DND-41 (cell line): Measurements from ENCODE around the gene DUSP15.

Experiments
- ATAC-seq: fragments of 200-7000 bp; cut with Tn5 transposase; 3 replicates; pipeline ENCODE4 v1.9.1; 2021; ENCODE audit warnings: low read depth; ENCODE audit not compliant: insufficient read depth
- DNase-seq: peaks from one replicate; pipeline ENCODE4 v3.0.0-alpha.2; 2020
- H2AFZ ChIP-seq: 2 replicates; pipeline ENCODE4 v1.6.0; 2012; ENCODE audit warnings: low read depth, low read length
- H3K27ac ChIP-seq: 2 replicates; pipeline ENCODE4 v1.5.1; 2012; ENCODE audit warnings: low read length, inconsistent platforms
- H3K27me3 ChIP-seq: fragments of 200-600 bp; sonication (generic); 2 replicates; pipeline ENCODE4 v1.6.0; 2012; ENCODE audit warnings: low read length, mild to moderate bottlenecking, inconsistent platforms; ENCODE audit not compliant: insufficient read depth, poor library complexity
- H3K36me3 ChIP-seq: 2 replicates; pipeline ENCODE4 v1.5.1; 2012; ENCODE audit warnings: low read length, inconsistent platforms; ENCODE audit not compliant: insufficient read depth
- H3K4me1 ChIP-seq: 2 replicates; pipeline ENCODE4 v1.5.1; 2012; ENCODE audit warnings: mild to moderate bottlenecking, low read length; ENCODE audit not compliant: insufficient read depth
- H3K4me2 ChIP-seq: 2 replicates; pipeline ENCODE4 v1.6.0; 2012; ENCODE audit warnings: mild to moderate bottlenecking, moderate library complexity, low read length, inconsistent platforms; ENCODE audit not compliant: insufficient read depth
- H3K4me3 ChIP-seq, 2 experiments: fragments of 200-600 bp in 1 of 2; shearing (Covaris generic) in 1 of 2; 2 replicates each; pipeline ENCODE4 v1.5.1; 2012 to 2016; ENCODE audit warnings: inconsistent platforms in 2 of 2, low read length in 2 of 2, mild to moderate bottlenecking in 2 of 2, low read depth in 1 of 2, moderate library complexity in 1 of 2
- H3K79me2 ChIP-seq: 2 replicates; pipeline ENCODE4 v1.6.0; 2012; ENCODE audit warnings: low read length, inconsistent platforms; ENCODE audit not compliant: insufficient read depth
- H3K9ac ChIP-seq: 2 replicates; pipeline ENCODE4 v1.6.0; 2012; ENCODE audit warnings: low read depth, mild to moderate bottlenecking, inconsistent platforms, low read length, moderate library complexity
- H3K9me3 ChIP-seq: 2 replicates; pipeline ENCODE4 v1.5.1; 2012; ENCODE audit warnings: low read length, moderate library complexity, mild to moderate bottlenecking, inconsistent platforms; ENCODE audit not compliant: insufficient read depth, severe bottlenecking
- H4K20me1 ChIP-seq: 2 replicates; pipeline ENCODE4 v1.6.0; 2012; ENCODE audit warnings: low read length; ENCODE audit not compliant: insufficient read depth
- EZH2 ChIP-seq: IDR thresholded peaks from 3 replicates; pipeline ENCODE4 v1.6.1; 2012; ENCODE audit warnings: borderline replicate concordance, low read depth, mild to moderate bottlenecking, moderate library complexity, low read length, inconsistent platforms; ENCODE audit not compliant: severe bottlenecking
- TF ChIP-seq, protein P1 (sequence below): IDR thresholded peaks from 2 replicates; pipeline ENCODE4 v1.5.1; 2012; ENCODE audit warnings: borderline replicate concordance, low read length, moderate library complexity, mild to moderate bottlenecking; ENCODE audit not compliant: poor library complexity, severe bottlenecking; ENCODE audit errors: extremely low read depth

Gene DUSP15

GRCh38 chr20:31853481-31853880 lies 16.8 kb downstream of the DUSP15 start:
- H2AFZ ChIP-seq, result no peak overlapping the region
- no peak overlapping the region for H3K4me2 ChIP-seq
- H3K27ac ChIP-seq, result no peak overlapping the region
- peaks cover 7% of the 10 kb centered on the region for H3K4me1 ChIP-seq
- H4K20me1 ChIP-seq, result 0 out of 2 replicates have a peak, but pooled peaks cover 3% of the 10 kb centered on the region
- H3K9ac ChIP-seq, result no peak overlapping the region
- no peaks in the 10 kb centered on the region for H3K36me3 ChIP-seq
- no peak for DNase-seq
- TF ChIP-seq, protein P1, sequence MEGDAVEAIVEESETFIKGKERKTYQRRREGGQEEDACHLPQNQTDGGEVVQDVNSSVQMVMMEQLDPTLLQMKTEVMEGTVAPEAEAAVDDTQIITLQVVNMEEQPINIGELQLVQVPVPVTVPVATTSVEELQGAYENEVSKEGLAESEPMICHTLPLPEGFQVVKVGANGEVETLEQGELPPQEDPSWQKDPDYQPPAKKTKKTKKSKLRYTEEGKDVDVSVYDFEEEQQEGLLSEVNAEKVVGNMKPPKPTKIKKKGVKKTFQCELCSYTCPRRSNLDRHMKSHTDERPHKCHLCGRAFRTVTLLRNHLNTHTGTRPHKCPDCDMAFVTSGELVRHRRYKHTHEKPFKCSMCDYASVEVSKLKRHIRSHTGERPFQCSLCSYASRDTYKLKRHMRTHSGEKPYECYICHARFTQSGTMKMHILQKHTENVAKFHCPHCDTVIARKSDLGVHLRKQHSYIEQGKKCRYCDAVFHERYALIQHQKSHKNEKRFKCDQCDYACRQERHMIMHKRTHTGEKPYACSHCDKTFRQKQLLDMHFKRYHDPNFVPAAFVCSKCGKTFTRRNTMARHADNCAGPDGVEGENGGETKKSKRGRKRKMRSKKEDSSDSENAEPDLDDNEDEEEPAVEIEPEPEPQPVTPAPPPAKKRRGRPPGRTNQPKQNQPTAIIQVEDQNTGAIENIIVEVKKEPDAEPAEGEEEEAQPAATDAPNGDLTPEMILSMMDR, result no peak
- TF ChIP-seq EZH2, result no peak
- no peaks in the 10 kb centered on the region for H3K79me2 ChIP-seq
- H3K9me3 ChIP-seq, result no peaks in the 10 kb centered on the region
- H3K27me3 ChIP-seq, result peaks cover 25% of the 10 kb centered on the region
- no peak for ATAC-seq
- H3K4me3 ChIP-seq, result no peak overlapping the region

DNA sequence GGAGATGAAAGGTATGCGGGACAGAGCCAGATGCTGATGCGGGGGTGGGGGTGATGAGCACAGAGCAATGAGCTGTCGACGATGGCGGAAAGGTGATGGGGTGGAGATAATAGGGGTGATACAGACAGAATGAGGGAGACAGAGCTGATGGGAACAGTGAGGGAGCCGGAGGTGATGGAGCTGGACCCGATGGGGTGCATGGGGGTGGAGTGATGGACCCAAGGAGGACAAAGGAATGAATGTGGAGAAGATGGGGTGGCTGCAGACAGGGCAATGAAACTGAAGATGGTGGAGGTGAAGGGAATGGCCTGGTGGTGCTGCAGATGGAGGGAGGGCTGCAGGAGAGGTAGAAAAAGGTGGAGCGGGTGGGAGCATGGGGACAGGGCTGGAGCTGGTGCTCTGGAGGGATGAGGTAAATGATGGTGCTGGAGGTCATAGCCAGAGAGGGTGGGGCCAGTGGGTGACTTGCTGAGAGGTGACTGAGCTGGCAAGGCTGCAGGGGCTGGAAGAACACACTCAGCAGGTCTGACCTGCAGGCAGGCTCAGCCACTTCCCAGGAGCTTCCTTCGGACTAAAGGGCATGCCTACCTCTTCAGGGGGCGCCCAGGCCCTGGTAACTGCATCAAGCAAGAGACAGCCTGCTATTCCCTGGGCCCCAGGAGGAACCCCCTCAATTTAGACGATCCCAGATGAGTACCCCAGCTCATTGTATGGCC lies 18.9 kb downstream of the DUSP15 start:
- no peak for DNase-seq
- no peaks in the 10 kb centered on the region for H3K9me3 ChIP-seq
- ATAC-seq, result no peak

DNA sequence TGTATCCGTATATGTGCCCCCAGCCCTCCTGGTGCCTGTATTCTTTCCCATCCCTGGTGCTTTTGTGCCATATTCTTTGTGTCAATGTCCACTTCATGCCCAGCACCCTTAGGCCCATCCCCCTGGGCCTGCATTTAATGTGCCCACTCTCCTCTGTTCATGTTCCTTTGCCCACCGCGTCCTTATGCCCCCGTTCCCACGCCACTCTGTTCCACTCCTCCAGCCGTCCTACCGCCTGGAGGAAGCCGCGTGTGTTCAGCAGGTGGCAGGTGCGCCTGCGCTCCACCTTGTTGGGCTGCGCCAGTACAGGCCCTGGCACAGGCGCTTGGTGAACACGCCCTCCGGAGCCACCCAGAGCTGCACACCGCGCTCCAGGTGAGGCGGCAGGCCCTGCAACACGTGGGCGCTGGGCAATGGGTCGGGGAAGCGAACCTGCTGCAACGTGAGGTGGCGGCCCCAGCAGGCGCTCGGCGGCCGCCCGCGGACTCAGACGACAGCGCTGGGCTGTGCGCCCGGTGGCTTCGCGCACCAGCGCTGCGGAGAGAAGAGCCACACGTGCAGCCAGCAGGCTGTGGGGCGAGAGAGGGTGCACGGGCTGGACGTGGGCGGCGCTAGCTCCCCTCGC lies 20.9 kb downstream of the DUSP15 start:
- Histone ChIP-seq H3K4me1 (peaks cover 7% of the 10 kb centered on the region), H4K20me1 (peaks cover 9% of the 10 kb centered on the region), H2AFZ (no peak overlapping the region), H3K4me3 (no peak overlapping the region), H3K9me3 (no peaks in the 10 kb centered on the region), H3K36me3 (no peaks in the 10 kb centered on the region), H3K79me2 (no peaks in the 10 kb centered on the region), H3K9ac (no peak overlapping the region), H3K27ac (no peak overlapping the region), H3K27me3 (peaks cover 6% of the 10 kb centered on the region), H3K4me2 (no peak overlapping the region)
- no peak for ATAC-seq
- no peak for TF ChIP-seq EZH2
- TF ChIP-seq, protein P1, result no peak
- no peak for DNase-seq

More for the DNA sequence above, 18.9 kb downstream of the DUSP15 start:
- TF ChIP-seq, protein P1, result no peak
- TF ChIP-seq EZH2, result no peak
- Histone ChIP-seq H3K27ac (no peak overlapping the region), H4K20me1 (peaks cover 6% of the 10 kb centered on the region; the same call in 1 of the 2 replicates), H3K9ac (no peak overlapping the region), H3K27me3 (peaks cover 12% of the 10 kb centered on the region), H3K4me3 (no peak overlapping the region), H2AFZ (no peak overlapping the region), H3K4me2 (no peak overlapping the region), H3K4me1 (peaks cover 7% of the 10 kb centered on the region), H3K79me2 (no peaks in the 10 kb centered on the region), H3K36me3 (no peaks in the 10 kb centered on the region)
